ENCODE results near the gene COL10A1.

The COL10A1 gene

GRCh38 chr6:116111552-116112528 lies 14.1 kb downstream of the COL10A1 start:
- H3K4me3 ChIP-seq (ENCODE audit: low read length) = no peak overlapping the region
- DNase-seq = peak; percentile 36
- H2AFZ ChIP-seq (ENCODE audit: low read length) = no peak overlapping the region
- H3K4me2 ChIP-seq (ENCODE audit: low read depth, low read length) = no peak overlapping the region
- H4K20me1 ChIP-seq (ENCODE audit: insufficient read depth, low read length) = no peaks in the 10 kb centered on the region
- H3K27ac ChIP-seq (ENCODE audit: low read length) = no peak overlapping the region
- H3F3A ChIP-seq (ENCODE audit: insufficient read depth, low read length) = no peaks in the 10 kb centered on the region
- H3K9me2 ChIP-seq (replicated peaks; ENCODE audit: insufficient read depth, low read length) = no peaks in the 10 kb centered on the region
- H3K9ac ChIP-seq (ENCODE audit: low read length) = no peak overlapping the region
- no peaks in the 10 kb centered on the region for H3K27me3 ChIP-seq (replicated peaks; ENCODE audit: insufficient read depth, low read length)
- H3K4me1 ChIP-seq (ENCODE audit: low read length) = no peaks in the 10 kb centered on the region
- no peak for TF ChIP-seq EZH2phosphoT487 (IDR thresholded peaks at IDR 0.05; ENCODE audit: low read length)
- peak; percentile 66 for TF ChIP-seq CTCF (IDR thresholded peaks at IDR 0.05; ENCODE audit: low read length)
- H3K36me3 ChIP-seq (replicated peaks; ENCODE audit: insufficient read depth, low read length) = no peaks in the 10 kb centered on the region; the same call in 1 of the 2 replicates
- H3K9me3 ChIP-seq (replicated peaks; ENCODE audit: insufficient read depth, low read length) = no peaks in the 10 kb centered on the region
- H3K79me2 ChIP-seq (ENCODE audit: low read length) = no peaks in the 10 kb centered on the region

- H3K4me3 ChIP-seq (ENCODE audit: low read length) = no peak overlapping the region
- H3K4me1 ChIP-seq (ENCODE audit: low read length) = no peaks in the 10 kb centered on the region
- H3K27me3 ChIP-seq (replicated peaks; ENCODE audit: insufficient read depth, low read length) = no peaks in the 10 kb centered on the region
- H3F3A ChIP-seq (ENCODE audit: insufficient read depth, low read length) = no peaks in the 10 kb centered on the region
- no peaks in the 10 kb centered on the region for H3K9me2 ChIP-seq (replicated peaks; ENCODE audit: insufficient read depth, low read length)
- H3K9me3 ChIP-seq (replicated peaks; ENCODE audit: insufficient read depth, low read length) = no peaks in the 10 kb centered on the region
- H2AFZ ChIP-seq (ENCODE audit: low read length) = no peak overlapping the region
- no peak overlapping the region for H3K27ac ChIP-seq (ENCODE audit: low read length)
- no peak for DNase-seq
- no peak overlapping the region for H3K9ac ChIP-seq (ENCODE audit: low read length)
- no peak for TF ChIP-seq CTCF (IDR thresholded peaks at IDR 0.05; ENCODE audit: low read length)
- no peak for TF ChIP-seq EZH2 (optimal IDR thresholded peaks at IDR 0.05; ENCODE audit: low read depth, low read length)
- no peak for TF ChIP-seq EZH2phosphoT487 (IDR thresholded peaks at IDR 0.05; ENCODE audit: low read length)
- no peaks in the 10 kb centered on the region for H3K79me2 ChIP-seq (ENCODE audit: low read length)
- no peaks in the 10 kb centered on the region; the same call in 1 of the 2 replicates for H3K36me3 ChIP-seq (replicated peaks; ENCODE audit: insufficient read depth, low read length)
- no peaks in the 10 kb centered on the region for H4K20me1 ChIP-seq (ENCODE audit: insufficient read depth, low read length)
- H3K4me2 ChIP-seq (ENCODE audit: low read depth, low read length) = no peak overlapping the region
Measured at GRCh38 chr6:116108836-116109235, 17.1 kb downstream of the COL10A1 start.

GRCh38 chr6:116106146-116106545 lies 19.8 kb downstream of the COL10A1 start:
- Histone ChIP-seq H4K20me1 (ENCODE audit: insufficient read depth, low read length) (no peaks in the 10 kb centered on the region), H3K36me3 (replicated peaks; ENCODE audit: insufficient read depth, low read length) (no peaks in the 10 kb centered on the region; the same call in 1 of the 2 replicates), H3K9me2 (replicated peaks; ENCODE audit: insufficient read depth, low read length) (no peaks in the 10 kb centered on the region), H3K4me3 (ENCODE audit: low read length) (no peak overlapping the region), H3K4me2 (ENCODE audit: low read depth, low read length) (no peak overlapping the region), H3K79me2 (ENCODE audit: low read length) (peaks cover 21% of the 10 kb centered on the region), H3K9ac (ENCODE audit: low read length) (no peak overlapping the region), H3K27ac (ENCODE audit: low read length) (no peak overlapping the region), H3K4me1 (ENCODE audit: low read length) (peaks cover 6% of the 10 kb centered on the region; the same call in 1 of the 2 replicates), H3K27me3 (replicated peaks; ENCODE audit: insufficient read depth, low read length) (no peaks in the 10 kb centered on the region), H2AFZ (ENCODE audit: low read length) (no peak overlapping the region), H3K9me3 (replicated peaks; ENCODE audit: insufficient read depth, low read length) (no peaks in the 10 kb centered on the region), H3F3A (ENCODE audit: insufficient read depth, low read length) (peaks cover 2% of the 10 kb centered on the region; the same call in 1 of the 2 replicates)
- TF ChIP-seq CTCF (IDR thresholded peaks at IDR 0.05; ENCODE audit: low read length) (no peak), EZH2 (optimal IDR thresholded peaks at IDR 0.05; ENCODE audit: low read depth, low read length) (no peak), EZH2phosphoT487 (IDR thresholded peaks at IDR 0.05; ENCODE audit: low read length) (no peak)
- DNase-seq = no peak
